NCI-H82 treated with DMSO at 0.1 percent for 48 hours (cell line): ENCODE measurements around the gene KIF21A.
A peak's percentile ranks its signal among the peaks of the same experiment; 100 is the strongest.
"Not testable (repeated sequence)": the region's sequence is repeated elsewhere in the genome, so short reads cannot be mapped to it uniquely, and the experiment has no call there.

Experiments
- DNase-seq: peaks from one replicate; lab custom pipeline; 2025; ENCODE audit not compliant: unreplicated experiment; lab: John Stamatoyannopoulos, UW

KIF21A gene, protein sequence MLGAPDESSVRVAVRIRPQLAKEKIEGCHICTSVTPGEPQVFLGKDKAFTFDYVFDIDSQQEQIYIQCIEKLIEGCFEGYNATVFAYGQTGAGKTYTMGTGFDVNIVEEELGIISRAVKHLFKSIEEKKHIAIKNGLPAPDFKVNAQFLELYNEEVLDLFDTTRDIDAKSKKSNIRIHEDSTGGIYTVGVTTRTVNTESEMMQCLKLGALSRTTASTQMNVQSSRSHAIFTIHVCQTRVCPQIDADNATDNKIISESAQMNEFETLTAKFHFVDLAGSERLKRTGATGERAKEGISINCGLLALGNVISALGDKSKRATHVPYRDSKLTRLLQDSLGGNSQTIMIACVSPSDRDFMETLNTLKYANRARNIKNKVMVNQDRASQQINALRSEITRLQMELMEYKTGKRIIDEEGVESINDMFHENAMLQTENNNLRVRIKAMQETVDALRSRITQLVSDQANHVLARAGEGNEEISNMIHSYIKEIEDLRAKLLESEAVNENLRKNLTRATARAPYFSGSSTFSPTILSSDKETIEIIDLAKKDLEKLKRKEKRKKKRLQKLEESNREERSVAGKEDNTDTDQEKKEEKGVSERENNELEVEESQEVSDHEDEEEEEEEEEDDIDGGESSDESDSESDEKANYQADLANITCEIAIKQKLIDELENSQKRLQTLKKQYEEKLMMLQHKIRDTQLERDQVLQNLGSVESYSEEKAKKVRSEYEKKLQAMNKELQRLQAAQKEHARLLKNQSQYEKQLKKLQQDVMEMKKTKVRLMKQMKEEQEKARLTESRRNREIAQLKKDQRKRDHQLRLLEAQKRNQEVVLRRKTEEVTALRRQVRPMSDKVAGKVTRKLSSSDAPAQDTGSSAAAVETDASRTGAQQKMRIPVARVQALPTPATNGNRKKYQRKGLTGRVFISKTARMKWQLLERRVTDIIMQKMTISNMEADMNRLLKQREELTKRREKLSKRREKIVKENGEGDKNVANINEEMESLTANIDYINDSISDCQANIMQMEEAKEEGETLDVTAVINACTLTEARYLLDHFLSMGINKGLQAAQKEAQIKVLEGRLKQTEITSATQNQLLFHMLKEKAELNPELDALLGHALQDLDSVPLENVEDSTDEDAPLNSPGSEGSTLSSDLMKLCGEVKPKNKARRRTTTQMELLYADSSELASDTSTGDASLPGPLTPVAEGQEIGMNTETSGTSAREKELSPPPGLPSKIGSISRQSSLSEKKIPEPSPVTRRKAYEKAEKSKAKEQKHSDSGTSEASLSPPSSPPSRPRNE (N-terminal part only)

DNA sequence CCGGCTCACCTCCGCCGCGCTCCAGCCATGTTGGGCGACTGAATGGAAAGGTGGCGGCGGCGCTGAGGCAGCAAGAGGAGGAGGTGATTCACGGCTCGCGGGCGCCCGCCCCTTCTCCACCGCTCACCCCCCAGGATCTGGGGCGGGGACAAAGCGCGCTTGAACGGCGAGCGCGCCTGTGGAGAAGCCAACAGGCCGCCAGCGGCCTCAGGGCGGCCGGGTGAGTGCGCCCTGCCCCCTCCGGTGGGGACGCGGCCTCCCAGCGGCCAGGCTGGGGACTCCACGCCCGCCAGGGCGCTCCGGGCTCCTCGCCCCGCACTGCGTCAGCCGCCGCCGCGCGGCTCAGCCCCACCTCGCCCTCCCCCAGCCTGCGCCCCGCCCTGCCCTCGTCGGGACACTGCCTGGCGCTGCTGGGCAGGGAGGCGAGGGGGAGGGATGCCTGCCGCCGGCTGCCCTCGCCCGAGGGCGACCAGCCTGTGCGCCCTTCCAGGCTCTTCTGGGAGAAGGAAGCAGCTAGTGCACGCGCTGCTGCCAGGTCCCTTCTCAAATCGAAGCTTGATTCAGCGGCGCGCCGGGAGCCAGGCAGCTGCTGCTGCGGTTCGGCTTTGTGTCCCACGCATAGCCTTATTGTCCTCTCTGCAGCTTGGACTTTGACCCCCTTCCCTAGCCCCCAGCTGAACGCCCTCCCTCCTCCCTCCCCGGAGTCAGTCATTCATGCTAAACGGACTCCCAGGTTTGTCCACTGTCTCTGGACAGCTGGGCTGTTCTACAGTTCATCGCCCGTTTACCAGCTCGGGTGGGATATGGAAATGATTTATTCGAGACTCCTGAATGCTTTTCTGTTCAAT, at the start of gene KIF21A:
TSS of gene KIF21A (minus strand) at position 40 of the 848 bp plus-strand sequence. CDS start 150 bp downstream, outside the sequence.
- DNase-seq = peak; percentile 79

DNA sequence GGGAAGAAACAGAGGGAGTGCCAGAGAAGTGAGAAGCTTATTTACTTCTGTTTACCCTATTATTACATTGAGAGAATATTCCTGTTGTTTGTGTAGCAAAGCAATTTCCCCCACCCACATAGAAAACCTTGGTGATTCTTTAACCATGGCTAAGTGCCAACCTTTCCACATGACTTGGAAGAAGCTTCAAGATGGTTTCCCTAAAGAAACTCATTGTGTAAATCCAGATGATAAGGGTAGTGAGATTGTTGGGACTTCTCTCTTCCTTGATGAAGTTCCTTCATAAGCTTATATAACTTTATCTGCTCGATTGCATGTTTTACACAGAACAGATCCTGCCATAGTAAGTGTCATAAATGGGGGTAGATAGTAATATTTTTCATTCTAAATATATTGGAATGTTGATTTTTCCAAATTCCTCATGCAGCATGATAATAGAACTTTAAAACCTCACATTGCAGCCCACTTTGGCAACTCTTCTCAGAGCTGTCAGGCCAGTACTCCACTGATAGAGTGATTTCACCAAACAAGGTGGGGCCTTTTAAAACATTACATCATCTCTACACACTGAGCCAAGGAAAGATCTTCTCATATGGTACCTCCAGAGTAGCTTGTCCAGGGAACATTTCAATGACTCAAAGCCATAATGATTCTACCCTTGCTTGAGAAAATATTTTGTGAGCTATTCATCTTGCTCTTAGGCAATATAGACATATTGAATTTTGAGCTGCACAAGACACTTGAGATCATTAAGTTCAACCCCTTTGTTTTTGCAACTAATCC, 47.8 kb upstream of the KIF21A start:
- no peak for DNase-seq

DNA sequence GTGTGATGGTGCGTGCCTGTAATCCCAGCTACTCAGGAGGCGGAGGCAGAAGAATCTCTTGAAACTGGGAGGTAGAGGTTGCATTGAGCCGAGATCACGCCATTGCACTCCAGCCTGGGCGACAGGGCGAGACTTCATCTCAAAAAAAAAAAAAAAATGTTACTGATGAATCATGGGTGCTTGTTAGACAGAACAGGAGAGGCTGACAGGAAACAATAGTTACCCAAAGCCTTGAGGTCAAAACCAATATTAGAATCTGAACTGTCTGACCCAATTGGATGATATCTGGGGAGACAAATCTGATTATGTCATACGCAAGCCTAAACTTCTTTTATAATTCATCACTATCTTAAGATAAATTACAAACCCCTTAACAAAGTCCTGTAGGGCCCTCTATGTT, 40.7 kb upstream of the KIF21A start:
- no peak for DNase-seq

DNA sequence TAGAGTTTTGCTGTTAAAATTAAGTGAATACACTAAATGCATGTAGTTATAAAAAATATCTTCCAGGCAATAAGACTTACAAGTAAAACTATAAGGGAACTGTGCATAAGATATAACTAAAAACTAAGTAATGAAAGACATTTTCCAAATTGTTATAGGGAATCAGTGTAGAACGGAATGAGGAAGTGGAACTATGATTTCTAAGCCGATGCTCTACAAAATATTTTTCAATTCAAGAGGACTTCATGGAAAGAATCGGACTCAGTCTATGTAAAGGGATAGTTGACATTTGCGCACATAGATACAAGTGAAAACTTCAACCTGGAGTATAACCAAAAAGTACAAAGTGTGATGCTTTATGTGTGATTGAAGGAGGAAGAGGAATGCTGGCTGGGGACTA, 40.1 kb upstream of the KIF21A start:
- no peak for DNase-seq

DNA sequence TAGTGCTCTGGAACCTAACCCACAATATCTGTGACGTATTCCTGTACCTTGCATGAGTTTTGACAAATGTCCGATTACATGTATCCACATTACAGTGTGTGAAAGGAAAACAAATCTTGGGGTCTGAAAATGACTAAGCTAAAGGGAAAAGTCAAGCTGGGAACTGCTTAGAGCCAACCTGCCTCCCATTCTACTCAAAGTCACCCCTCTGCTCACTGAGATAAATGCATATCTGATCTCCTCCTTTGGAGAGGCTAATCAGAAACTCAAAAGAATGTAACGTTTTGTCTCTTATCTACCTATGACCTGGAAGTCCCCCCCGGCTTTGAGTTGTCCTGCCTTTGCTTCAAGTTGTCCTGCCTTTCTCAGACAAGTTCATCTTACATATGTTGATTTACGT, 34.0 kb upstream of the KIF21A start:
- DNase-seq = no peak

DNA sequence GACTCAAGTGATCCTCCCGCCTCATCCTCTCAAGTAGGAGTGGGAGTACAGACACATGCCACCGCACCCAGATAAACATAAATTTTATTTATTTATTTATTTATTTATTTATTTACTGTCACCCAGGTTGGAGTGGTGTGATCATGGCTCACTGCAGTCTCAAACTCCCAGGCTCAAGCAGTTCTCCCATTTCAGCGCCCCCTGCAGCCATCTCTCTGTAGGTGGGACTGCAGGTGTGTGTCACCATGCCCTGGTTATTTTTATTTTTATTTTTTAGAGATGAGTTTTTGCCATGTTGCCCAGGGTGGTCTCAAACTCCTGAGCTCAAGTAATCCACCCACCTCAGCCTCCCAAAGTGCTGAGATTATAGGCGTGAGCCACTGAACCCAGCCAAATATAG, 33.2 kb upstream of the KIF21A start:
- no peak for DNase-seq

DNA sequence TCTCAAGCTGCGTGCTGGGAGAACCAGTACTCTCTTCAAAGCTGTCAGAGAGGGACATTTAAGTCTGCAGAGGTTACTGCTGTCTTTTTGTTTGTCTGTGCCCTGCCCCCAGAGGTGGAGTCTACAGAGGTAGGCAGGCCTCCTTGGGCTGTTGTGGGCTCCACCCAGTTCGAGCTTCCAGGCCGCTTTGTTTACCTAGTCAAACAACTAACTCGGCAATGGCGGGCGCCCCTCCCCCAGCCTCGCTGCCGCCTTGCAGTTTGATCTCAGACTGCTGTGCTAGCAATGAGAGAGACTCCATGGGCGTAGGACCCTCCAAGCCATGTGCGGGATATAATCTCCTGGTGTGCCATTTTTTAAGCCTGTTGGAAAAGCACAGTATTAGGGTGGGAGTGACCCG, 32.2 kb upstream of the KIF21A start:
- DNase-seq = not testable (repeated sequence)

DNA sequence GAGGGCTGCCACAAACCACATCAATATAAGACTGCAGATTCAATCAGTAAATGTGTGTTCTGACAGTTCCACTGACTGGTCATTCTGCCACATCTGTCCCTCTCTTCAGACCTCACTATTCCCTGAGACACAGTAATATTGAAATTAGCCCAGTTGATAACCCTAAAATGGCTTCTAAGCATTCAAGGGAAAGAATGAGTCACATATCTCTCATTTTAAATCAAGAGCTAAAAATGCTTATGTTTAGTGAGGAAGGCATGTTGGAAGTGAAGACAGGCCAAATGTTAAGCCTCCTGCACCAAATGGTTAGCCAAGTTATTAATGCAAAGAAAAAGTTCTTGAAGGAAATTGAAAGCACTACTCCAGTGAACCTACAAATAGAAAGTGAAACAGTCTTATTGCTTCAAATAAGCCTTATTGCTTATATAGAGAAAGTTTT, 24.5 kb upstream of the KIF21A start:
- no peak for DNase-seq

DNA sequence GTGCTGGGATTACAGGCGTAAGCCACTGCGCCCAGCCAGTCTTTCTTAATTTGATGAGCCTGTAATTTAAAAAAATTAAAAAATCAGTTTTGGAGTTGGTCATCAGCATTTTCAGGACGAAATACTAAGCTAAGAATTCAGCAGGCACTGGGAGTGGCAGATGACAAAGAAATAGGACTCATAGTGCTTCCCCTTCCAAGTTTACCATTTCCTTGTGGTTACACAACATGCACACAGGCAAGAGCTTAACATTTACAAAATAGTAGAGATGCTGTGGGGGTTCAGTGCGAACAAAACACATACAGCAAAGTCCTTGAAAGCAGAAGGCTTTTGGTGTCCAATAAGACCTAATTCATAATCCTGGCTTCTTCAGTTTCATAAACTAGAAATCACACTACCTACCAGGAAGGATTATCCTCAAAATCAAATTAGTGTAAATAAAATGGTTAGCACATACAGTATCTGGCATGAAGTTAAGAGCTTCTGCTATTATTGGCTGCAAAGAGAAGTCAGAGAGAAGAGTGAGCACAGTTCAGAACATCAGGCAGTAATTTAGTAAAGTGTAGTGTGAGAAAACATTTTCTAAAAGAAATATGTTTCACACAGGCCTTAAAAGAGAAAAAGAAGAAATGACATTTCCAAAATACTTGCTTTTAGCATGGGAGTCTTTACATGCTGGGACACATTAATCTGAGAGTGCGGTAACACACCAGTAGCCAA, 22.2 kb upstream of the KIF21A start:
- DNase-seq = no peak

DNA sequence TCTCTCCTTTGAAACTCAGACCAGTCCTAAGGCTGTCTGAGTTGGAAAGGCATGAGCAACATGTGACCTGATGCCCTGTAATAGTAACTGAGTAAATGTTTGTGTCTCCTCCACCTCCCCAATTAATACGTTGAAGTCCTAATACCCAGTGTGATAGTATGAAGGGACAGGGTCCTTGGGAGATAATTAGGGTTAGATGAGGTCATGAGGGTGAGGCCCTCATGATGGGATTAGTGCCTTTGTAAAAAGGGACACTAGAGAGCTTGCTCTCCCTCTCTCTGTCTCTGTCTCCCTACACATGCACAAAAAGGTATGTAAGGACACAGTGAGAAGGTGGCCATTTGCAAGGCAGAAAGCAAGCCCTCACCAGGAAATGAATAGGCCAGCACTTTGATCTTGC, 18.1 kb upstream of the KIF21A start:
- DNase-seq = no peak

DNA sequence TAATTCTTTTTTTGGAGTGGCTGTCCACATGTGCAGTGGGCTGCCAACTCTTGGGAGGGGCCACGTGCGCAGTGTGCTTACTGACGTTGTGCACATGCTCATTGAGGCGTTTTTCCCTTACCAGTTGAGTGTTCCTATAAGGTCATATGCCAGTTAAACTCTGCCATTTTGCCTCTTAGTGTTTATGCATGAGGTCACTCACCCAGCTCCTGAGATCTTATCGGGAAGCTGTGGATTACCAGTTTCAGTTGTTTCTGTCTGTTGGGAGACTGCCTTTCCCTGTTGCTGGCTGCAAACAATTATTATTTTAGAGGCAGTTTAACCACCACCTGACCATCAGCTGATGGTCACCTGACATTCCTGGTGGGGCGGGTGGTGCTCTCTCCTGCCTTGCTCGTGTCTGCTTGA, 16.1 kb upstream of the KIF21A start:
- no peak for DNase-seq

DNA sequence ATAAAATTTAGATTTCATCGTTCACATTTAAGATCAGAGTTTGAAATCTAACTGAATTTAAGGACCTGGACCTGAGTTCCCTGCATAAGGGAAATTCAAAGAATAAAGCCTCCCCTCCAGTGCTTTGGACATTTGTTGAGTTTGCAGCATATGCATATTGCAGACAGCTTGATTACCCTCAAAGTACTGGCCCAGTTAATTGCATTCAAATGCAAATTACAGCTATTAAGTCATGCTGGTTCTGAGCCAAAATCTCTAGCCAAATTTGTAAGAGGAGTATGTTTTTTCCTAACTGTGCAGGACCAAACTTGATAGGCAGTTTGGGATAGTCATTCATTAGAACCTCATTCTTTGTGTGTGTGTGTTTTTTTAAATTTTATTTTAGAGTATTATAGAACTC, 9.1 kb upstream of the KIF21A start:
- DNase-seq = no peak

DNA sequence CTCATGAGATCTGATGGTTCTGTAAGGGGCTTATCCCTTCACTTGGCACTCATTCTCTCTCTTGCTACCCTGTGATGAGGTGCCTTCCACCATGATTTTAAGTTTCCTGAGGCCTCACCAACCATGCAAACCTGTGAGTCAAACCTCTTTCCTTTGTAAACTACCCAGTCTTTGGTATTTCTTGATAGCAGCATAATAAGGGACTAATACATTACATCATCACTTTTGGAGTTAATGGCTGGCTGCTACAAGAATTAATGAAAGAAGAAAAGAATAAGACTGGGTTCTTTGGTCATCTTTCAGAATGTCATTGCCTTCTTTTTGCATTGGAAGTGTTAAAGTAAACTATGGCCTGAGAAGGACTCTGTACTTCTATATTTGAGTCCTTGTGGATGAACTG, 5.1 kb upstream of the KIF21A start:
- DNase-seq = no peak

DNA sequence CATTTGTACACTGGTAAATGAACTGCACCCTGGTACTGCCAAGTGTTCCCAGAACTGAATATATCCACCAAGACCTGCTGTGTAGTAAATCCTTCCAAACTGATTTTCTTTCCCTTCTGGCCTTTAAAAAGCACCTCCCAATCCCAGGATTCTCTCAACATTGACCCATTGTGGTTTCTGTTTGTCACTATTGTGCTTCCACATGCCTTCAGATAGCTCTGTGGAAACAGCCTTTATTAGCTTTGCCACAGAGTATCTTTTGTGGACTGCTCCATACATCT, 949 bp upstream of the KIF21A start:
- DNase-seq = no peak

DNA sequence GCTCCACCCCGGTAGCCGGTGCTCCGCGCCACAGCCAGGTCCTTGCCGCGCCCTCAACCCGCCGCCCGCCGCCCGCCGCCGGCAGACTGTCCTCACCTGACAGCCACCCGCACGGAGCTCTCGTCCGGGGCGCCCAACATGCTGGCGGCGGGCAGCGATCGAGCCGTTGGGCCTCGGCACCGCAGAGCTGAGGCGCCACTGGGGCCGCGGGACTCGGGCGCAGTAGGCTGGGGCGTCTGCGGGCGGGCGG, 164 bp downstream of the KIF21A start:
- DNase-seq = no peak

DNA sequence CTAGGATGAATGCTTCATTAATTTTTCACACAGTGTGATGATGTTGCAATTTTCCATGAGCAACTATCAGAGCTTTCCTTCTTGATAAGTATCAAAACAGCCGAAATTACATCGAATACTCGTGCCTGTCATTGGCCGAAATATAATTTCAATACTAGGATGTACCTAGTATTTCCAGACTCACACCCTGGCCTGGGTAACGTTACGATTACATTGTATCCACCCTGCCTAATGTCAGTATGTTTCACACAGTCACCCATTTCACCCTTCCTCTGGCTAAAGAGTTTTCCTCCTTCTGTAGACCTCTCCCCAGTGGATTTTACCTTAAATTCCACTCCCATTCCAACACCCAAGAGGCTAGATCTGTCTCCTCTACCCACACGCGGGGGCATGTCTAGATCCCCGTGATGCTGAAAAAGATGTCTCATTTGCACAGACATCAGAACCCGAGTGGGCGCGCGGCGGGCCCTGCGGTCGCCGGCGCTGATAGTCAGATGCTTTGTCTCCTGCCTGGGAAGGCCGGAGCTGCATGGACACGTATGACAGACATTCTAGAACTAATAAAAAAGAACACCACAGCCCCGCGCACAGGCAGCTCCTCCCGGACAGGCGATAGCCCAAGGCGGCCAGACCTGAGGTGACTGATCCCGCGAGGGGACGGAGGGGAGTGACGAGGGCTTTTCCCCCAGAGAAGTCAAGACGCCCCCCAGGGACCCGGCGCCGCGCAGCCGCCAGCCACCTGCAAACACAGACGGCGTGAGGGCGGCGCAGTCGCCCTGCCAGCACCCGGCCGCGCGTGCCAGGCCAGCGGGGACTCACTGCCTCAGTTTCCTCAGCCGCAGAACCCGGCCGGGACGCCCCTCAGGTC, 723 bp downstream of the KIF21A start:
- DNase-seq = no peak

DNA sequence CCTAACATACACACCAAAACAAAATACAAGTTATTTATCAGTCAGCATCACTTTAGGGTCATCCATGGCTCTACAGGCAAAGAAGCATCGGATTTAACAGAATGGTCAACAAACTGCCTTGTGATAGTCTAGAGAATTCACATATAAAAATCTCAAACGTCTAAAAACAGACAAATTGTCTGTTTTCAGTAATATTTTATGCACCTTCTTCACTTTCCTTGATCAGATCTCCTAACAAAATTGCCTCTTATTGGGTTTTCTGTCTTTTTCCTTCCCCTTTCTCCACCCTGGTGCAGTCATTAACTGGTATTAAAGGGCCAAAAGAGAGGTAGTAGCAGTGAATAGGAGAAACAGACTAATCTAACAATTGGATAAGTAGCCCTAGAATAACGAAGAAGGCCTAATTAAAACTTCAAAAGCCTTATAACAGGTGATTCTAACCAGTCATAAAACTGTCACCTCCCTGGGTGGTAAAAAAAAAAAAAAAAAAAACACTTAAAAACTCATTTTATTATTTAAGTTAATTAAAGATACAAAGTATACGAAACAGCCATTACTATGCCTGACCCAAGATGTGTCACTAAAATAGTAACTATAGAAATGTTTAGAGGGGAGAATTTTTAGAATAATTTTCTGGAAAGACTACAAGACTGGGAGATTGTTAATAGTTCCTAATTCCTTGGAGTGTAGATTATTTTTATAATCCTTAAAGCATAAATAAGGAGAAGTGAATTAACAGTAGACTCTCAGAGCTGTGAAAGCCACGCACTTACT, 1.5 kb downstream of the KIF21A start:
- DNase-seq = peak; percentile 45

DNA sequence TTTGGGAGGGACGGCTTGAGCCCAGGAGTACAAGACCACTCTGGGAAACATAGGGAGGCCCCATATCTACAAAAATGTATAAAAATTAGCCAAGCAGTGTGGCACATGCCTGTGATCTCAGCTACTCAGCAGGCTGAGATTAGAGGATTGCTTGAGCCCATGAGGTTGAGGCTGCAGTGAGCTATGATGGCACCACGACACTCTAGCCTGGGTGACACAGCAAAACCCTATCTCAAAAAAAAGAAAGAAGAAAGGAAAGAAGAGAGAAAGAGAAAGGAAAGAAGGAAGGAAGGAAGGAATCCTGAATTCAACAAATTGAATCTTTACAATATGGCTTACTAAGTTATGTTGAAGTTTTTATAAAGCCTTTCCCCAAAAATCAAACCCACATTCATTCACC, 2.1 kb downstream of the KIF21A start:
- no peak for DNase-seq
